Epidermal melanocyte (primary cell): ENCODE data around the gene PLEKHG5.

Source experiments
- DNase-seq: peaks from one replicate; pipeline ENCODE4 v3.0.0; 2011; ENCODE audit warnings: low spot score; ENCODE audit not compliant: insufficient read length

Gene PLEKHG5

GRCh38 chr1:6511056-6511455, 19.6 kb upstream of the PLEKHG5 start:
- no peak for DNase-seq

- no peak for DNase-seq
These were observed 19.0 kb upstream of the PLEKHG5 start for GRCh38 chr1:6510493-6510892.

- no peak for DNase-seq
These were observed 18.4 kb upstream of the PLEKHG5 start for GRCh38 chr1:6509919-6510291.

- no peak for DNase-seq
These were observed 17.9 kb upstream of the PLEKHG5 start for GRCh38 chr1:6509220-6509918.

GRCh38 chr1:6508816-6509189, 17.3 kb upstream of the PLEKHG5 start:
- no peak for DNase-seq

- DNase-seq, result no peak
These were observed 16.8 kb upstream of the PLEKHG5 start for GRCh38 chr1:6508154-6508815.

- DNase-seq, result no peak
These were observed 16.0 kb upstream of the PLEKHG5 start for GRCh38 chr1:6507461-6507911.

- no peak for DNase-seq
These were observed 15.6 kb upstream of the PLEKHG5 start for GRCh38 chr1:6507037-6507428.

GRCh38 chr1:6506210-6507036, 15.0 kb upstream of the PLEKHG5 start:
- DNase-seq, result no peak

GRCh38 chr1:6505367-6506209, 14.1 kb upstream of the PLEKHG5 start:
- DNase-seq, result no peak

GRCh38 chr1:6504887-6505286, 13.4 kb upstream of the PLEKHG5 start:
- DNase-seq, result no peak

- no peak for DNase-seq
These were observed 12.6 kb upstream of the PLEKHG5 start for GRCh38 chr1:6503884-6504602.

GRCh38 chr1:6502000-6502891, 10.8 kb upstream of the PLEKHG5 start:
- no peak for DNase-seq

GRCh38 chr1:6501279-6501813, 9.9 kb upstream of the PLEKHG5 start:
- no peak for DNase-seq

GRCh38 chr1:6500544-6501278, 9.2 kb upstream of the PLEKHG5 start:
- no peak for DNase-seq

- DNase-seq, result no peak
These were observed 7.8 kb upstream of the PLEKHG5 start for GRCh38 chr1:6499296-6499695.

GRCh38 chr1:6498576-6499111, 7.2 kb upstream of the PLEKHG5 start:
- DNase-seq, result no peak

- no peak for DNase-seq
These were observed 6.6 kb upstream of the PLEKHG5 start for GRCh38 chr1:6497867-6498575.
